Fibroblast of skin of right biceps (primary cell): ENCODE results near the gene HELB.

Experiments
- DNase-seq: peaks from one replicate; pipeline ENCODE4 v3.0.0-alpha.2; 2013

Gene HELB

DNA sequence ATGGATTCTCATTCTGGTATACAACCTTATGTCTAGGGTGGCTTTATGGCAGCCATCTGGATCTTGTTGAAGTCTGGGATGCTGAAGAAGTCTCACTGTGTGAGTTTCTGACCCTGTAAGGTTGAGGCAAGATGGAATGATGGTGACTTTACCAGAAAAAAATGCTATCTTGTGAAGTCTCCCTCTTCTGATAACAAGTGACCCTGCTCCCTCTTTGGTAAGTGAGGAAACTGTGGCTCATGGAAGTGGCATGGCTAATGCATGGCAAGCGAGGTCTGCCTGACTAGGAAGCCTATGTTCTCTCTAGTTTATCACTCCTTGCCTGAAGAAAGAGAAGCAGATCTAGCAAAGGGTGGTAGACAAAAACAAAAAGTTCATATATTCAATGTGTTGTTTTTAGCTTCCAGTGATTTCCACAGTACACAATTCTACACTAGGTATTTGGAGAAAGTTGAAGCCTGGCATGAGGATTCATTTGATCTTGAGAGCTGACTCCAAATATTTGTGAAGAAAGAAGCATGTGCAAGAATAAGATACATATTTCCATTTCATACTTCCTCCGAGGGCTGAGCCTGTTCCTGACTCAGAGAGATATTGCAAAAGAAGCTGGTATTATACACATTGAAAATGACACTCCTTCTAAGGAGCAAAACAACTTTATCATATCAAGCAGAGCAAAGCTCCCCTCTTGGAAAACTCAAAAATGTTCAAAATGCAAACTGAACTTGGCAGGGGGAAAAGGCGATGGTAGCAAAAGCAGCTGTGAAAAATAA is 63.6 kb downstream of the HELB start:
- peak; percentile 28 for DNase-seq

DNA sequence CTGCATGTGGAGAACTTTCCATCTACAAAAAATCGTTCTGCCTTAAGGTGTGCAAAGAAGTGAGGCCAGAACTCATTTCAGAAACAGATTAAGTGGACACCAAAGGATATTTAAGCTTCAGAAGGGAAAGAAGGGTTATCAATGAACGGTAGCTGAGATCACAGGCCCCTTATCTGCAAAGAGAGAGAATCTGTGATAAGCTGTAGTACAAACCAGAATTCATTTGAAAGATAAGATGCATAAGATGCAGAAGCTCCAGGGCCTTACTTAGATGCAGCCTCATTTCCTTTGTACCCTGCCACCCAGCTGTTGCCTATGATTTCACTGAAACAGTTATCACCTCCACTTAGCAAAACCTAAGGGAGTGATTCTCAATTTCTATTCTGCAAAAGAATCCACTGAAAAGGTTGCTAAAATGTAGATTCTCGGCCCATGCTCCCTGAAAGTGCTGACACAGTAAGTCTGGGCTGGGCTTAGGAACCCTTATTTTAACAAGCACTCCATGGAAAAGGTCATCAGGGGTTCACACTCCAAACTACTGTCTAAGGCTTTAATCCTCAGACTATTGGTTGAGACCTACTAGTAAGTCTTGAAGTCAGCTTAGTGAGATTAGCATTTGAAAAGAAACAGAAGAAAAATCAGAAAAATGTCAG is 64.8 kb downstream of the HELB start:
- DNase-seq = no peak

DNA sequence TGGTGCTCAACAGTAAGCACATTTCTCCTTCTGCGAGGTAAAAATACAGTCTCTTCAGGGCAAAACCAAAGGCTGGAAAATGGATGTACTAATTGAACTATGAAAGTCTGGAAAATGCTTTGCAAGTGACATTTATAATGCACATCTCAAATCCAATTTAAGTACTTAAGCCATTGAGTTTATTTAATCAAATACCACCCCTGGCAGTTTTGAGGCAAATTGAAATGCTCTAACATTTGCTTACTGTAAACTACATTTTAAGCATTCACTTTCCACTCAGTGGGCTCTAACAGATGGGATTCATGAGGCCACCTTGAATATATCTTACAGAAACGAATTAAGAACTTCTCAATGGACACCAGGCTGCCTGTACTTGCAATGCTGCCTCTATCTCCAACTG is 69.7 kb downstream of the HELB start:
- no peak for DNase-seq

DNA sequence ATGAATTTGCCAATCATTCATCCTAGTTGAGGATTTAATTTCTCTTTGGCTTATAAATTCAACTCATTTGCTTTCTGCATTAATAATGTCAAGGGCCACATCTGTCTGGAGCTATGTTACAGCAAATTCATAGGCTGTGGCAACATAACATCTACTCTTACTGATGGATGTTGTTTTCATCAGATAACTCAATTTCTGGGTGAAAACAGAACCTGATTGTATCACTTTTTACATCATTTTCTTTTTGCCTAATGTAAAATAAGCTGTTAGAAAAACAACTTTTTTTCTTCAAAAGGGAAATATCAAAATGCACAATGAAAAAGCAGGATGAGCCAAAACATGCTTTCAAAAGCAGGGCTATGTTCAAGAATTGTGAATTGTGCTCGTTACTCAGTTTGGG is 73.3 kb downstream of the HELB start:
- no peak for DNase-seq

DNA sequence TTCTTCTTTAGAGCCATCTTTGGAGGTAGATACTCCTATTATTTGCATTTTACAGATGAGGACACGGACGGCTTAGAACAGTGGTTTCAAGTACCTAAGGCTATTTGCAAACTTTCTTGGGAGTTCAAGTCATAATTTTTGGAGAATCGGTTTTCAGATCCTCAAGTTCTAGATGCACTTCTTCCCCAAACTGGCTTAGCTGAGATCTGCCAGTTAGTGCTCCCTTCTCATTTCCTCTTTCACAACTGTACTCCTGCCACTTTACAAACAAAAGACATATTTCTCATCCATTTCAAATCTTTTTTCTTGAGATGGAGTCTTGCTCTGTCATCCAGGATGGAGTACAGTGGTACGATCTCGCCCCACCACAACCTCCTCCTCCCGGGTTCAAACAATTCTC is 77.3 kb downstream of the HELB start:
- no peak for DNase-seq

DNA sequence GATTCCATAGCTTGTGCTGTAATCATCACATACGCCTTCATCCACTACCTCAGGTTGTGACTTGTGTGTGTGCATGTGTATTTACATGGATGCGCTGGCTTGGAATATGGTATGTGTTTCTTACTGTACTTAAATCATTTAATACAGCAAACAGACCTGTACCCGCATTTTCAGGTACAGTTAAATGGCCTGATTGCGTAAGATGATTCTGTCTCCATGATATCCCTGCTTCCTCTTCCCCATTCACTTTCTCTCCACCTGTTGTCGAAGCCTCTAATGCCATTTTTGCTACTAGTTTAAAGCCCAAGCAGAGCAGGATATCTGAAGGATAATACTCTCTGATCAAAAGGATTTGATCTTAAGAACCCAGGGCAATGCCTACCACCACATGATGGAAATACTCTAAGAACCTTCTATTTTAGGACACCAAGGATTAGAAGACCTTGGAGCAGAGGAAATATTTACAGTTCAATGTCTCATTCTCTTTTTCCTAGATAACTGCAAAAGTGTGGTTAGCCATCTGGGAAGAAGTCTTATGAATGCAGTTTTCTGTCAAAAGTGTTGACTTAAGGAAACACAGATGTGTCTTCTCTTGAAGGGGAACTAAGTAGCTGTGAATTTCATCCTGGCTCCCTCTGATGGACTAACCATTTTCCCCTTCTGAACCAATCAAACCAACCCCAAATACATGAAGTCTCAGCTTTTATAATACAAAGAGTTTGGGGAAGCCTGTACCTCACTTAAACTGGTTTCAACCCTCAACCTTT is 78.7 kb downstream of the HELB start:
- no peak for DNase-seq

DNA sequence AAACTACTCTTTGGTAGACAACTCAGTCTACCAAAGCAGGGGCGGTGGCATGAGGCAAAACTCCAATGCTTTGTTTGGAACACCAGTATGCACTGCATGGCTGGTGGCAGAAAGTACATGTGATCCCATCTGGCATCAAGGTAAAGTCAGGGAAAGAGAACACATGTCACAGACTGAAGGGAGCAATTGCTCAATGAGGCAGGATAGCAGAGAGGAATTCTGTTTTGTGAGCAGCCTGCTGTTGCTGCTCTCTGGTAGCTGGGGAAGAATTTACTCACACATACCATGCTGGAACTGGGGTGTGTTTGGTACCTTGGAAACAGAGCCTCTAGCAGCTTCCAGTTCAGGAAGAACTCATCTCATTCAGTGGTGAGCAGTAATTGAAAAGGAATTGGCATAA is 84.8 kb downstream of the HELB start:
- DNase-seq = no peak
